HEK293 (cell line): ENCODE measurements around the gene LYST.
A peak's percentile ranks its signal among the peaks of the same experiment; 100 is the strongest.

Experiments used
- CTCF ChIA-PET: fragments of 350-600 bp; formaldehyde crosslinking; extraction: SDS; loops from one replicate; lab custom pipeline; 2021; ENCODE audit warnings: antibody characterized with exemption; lab: Yijun Ruan, JAX
- POLR2A ChIA-PET: fragments of 300-600 bp; formaldehyde crosslinking; extraction: SDS; loops from one replicate; lab custom pipeline; 2020; ENCODE audit warnings: antibody characterized with exemption, inconsistent platforms; lab: Yijun Ruan, JAX
- H3K27ac ChIP-seq: fragments of 200-500 bp; sonication (Bioruptor generic); 2 replicates; pipeline ENCODE4 v1.5.1; 2014; ENCODE audit warnings: low read depth, low read length, control low read depth, inconsistent platforms; ENCODE audit errors: extremely low read depth
- H3K36me3 ChIP-seq, 2 experiments: fragments of 200-500 bp in 1 of 2; sonication (Bioruptor generic) in 1 of 2; 1 replicate in 1 of 2; 2 replicates in 1 of 2; pipeline ENCODE4 v1.5.1; 2014 to 2017; ENCODE audit warnings: inconsistent platforms in 2 of 2, low read length in 2 of 2; ENCODE audit not compliant: control insufficient read depth in 2 of 2, insufficient read depth in 1 of 2
- H3K4me1 ChIP-seq: fragments of 200-500 bp; sonication (Bioruptor generic); 2 replicates; pipeline ENCODE4 v1.5.1; 2014; ENCODE audit warnings: mild to moderate bottlenecking, low read length, inconsistent platforms; ENCODE audit not compliant: control insufficient read depth, insufficient read depth
- H3K4me3 ChIP-seq: 2 replicates; pipeline ENCODE4 v1.5.1; 2011; ENCODE audit warnings: low read depth, mild to moderate bottlenecking, control low read depth, low read length, moderate library complexity
- H3K9me3 ChIP-seq: fragments of 200-500 bp; sonication (Bioruptor generic); 2 replicates; pipeline ENCODE4 v1.5.1; 2014; ENCODE audit warnings: low read depth, low read length, inconsistent platforms; ENCODE audit not compliant: control insufficient read depth, insufficient read depth
- HOXA7 ChIP-seq: sonication (generic); formaldehyde crosslinking; IDR thresholded peaks from 2 replicates; pipeline ENCODE4 v1.8.1; 2022; ENCODE audit warnings: missing genetic modification reagents, borderline replicate concordance
- RBAK ChIP-seq: fragments of 450-650 bp; formaldehyde crosslinking; IDR thresholded peaks from 2 replicates; pipeline ENCODE4 v1.5.1; 2016; ENCODE audit warnings: missing biosample characterization, missing genetic modification characterization
- SCRT2 ChIP-seq: fragments of 450-650 bp; formaldehyde crosslinking; IDR thresholded peaks from 2 replicates; pipeline ENCODE4 v1.5.1; 2016; ENCODE audit warnings: missing biosample characterization, missing genetic modification characterization
- SP3 ChIP-seq: fragments of 450-650 bp; formaldehyde crosslinking; IDR thresholded peaks from 2 replicates; pipeline ENCODE4 v1.5.1; 2016; ENCODE audit warnings: missing biosample characterization, missing genetic modification characterization
- ZBTB10 ChIP-seq: fragments of 450-650 bp; formaldehyde crosslinking; IDR thresholded peaks from 2 replicates; pipeline ENCODE4 v1.5.1; 2016; ENCODE audit warnings: missing biosample characterization, missing genetic modification characterization
- ZBTB48 ChIP-seq: fragments of 450-650 bp; formaldehyde crosslinking; IDR thresholded peaks from 2 replicates; pipeline ENCODE4 v1.5.1; 2016; ENCODE audit warnings: missing biosample characterization, missing genetic modification characterization
- ZNF138 ChIP-seq: fragments of 450-650 bp; formaldehyde crosslinking; IDR thresholded peaks from 2 replicates; pipeline ENCODE4 v1.5.1; 2016; ENCODE audit warnings: missing biosample characterization, missing genetic modification characterization, borderline replicate concordance
- ZNF157 ChIP-seq: fragments of 450-650 bp; formaldehyde crosslinking; IDR thresholded peaks from 2 replicates; pipeline ENCODE4 v1.5.1; 2016; ENCODE audit warnings: missing biosample characterization, missing genetic modification characterization
- ZNF19 ChIP-seq: fragments of 450-650 bp; formaldehyde crosslinking; IDR thresholded peaks from 2 replicates; pipeline ENCODE4; 2016; ENCODE audit warnings: missing biosample characterization, missing genetic modification characterization, low read depth
- ZNF23 ChIP-seq: fragments of 450-650 bp; formaldehyde crosslinking; IDR thresholded peaks from 2 replicates; pipeline ENCODE4 v1.5.1; 2016; ENCODE audit warnings: missing biosample characterization, missing genetic modification characterization, borderline replicate concordance
- ZNF366 ChIP-seq: fragments of 450-650 bp; formaldehyde crosslinking; conservative IDR thresholded peaks from 2 replicates; pipeline ENCODE4 v1.5.1; 2016; ENCODE audit warnings: missing biosample characterization, missing genetic modification characterization
- ZNF404 ChIP-seq: fragments of 450-650 bp; formaldehyde crosslinking; IDR thresholded peaks from 2 replicates; pipeline ENCODE4 v1.5.1; 2017; ENCODE audit warnings: missing biosample characterization, missing genetic modification characterization
- ZNF501 ChIP-seq: fragments of 450-650 bp; formaldehyde crosslinking; IDR thresholded peaks from 2 replicates; pipeline ENCODE4 v1.5.1; 2016; ENCODE audit warnings: missing biosample characterization, missing genetic modification characterization
- ZNF558 ChIP-seq: fragments of 450-650 bp; formaldehyde crosslinking; IDR thresholded peaks from 2 replicates; pipeline ENCODE4 v1.5.1; 2016; ENCODE audit warnings: missing biosample characterization, missing genetic modification characterization
- ZNF600 ChIP-seq: fragments of 450-650 bp; formaldehyde crosslinking; IDR thresholded peaks from 2 replicates; pipeline ENCODE4 v1.5.1; 2016; ENCODE audit warnings: missing biosample characterization, missing genetic modification characterization
- ZNF704 ChIP-seq: fragments of 450-650 bp; formaldehyde crosslinking; IDR thresholded peaks from 2 replicates; pipeline ENCODE4 v1.5.1; 2016; ENCODE audit warnings: missing biosample characterization, missing genetic modification characterization
- ZNF747 ChIP-seq: fragments of 450-650 bp; formaldehyde crosslinking; IDR thresholded peaks from 2 replicates; pipeline ENCODE4 v1.5.1; 2016; ENCODE audit warnings: missing biosample characterization, missing genetic modification characterization
- TF ChIP-seq, protein P1 (sequence below): fragments of 450-650 bp; IDR thresholded peaks from 2 replicates; pipeline ENCODE4 v1.5.1; 2018; ENCODE audit warnings: missing biosample characterization, missing genetic modification characterization
- TF ChIP-seq, protein P2 (sequence below): fragments of 450-650 bp; formaldehyde crosslinking; IDR thresholded peaks from 2 replicates; pipeline ENCODE4 v1.5.1; 2016; ENCODE audit warnings: missing biosample characterization, missing genetic modification characterization, borderline replicate concordance
- TF ChIP-seq, protein P3 (sequence below): fragments of 450-650 bp; formaldehyde crosslinking; IDR thresholded peaks from 2 replicates; pipeline ENCODE4 v1.5.1; 2016; ENCODE audit warnings: missing biosample characterization, missing genetic modification characterization
- TF ChIP-seq, protein P4 (sequence below): fragments of 450-650 bp; formaldehyde crosslinking; IDR thresholded peaks from 2 replicates; pipeline ENCODE4 v1.5.1; 2017; ENCODE audit warnings: missing biosample characterization, missing genetic modification characterization

LYST gene

GRCh38 chr1:235726557-235726956 lies 140.1 kb downstream of the LYST start:
- POLR2A ChIA-PET = no interaction called here
- H3K4me3 ChIP-seq = no peak overlapping the region
- TF ChIP-seq ZNF157 (no peak), SCRT2 (tag by site-specific recombination) (peak; percentile 78)
- CTCF ChIA-PET = interaction anchor here (0.9 kb wide), 1 partner anchor 222 kb away, joined by 4 read pairs; the partner anchor contains the start of gene B3GALNT2
- H3K4me1 ChIP-seq = no peaks in the 10 kb centered on the region
- H3K27ac ChIP-seq = no peak overlapping the region
- no peaks in the 10 kb centered on the region for H3K9me3 ChIP-seq
- peaks cover 3 to 30% of the 10 kb centered on the region in 2 experiments for H3K36me3 ChIP-seq

DNA sequence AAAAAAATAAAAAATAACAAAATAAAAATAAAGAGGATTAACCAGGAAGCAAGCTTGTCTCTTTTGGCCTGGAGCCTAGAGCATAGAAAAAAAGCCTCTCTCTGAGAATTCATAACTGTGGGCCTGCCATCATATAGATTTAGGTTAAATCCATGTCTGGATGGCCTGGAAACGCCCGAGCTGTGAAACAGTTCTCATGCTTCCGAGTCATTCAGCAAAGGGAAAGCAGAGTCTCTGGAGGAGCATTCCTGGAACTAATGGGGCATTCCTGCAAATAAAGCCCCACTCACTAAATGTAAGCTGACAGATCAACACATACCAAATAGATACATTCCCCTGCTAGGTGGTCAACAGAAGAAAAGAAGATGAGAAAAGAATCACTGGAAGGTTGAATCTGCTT lies 141.3 kb downstream of the LYST start:
- POLR2A ChIA-PET = no interaction called here
- Histone ChIP-seq H3K4me1 (no peaks in the 10 kb centered on the region), H3K9me3 (no peaks in the 10 kb centered on the region), H3K4me3 (no peak overlapping the region), H3K36me3 (peaks cover 2 to 31% of the 10 kb centered on the region in 2 experiments), H3K27ac (no peak overlapping the region)
- TF ChIP-seq ZBTB10 (tag by site-specific recombination) (no peak), ZNF704 (tag by site-specific recombination) (no peak), SP3 (tag by site-specific recombination) (no peak), ZNF23 (tag by site-specific recombination) (no peak), ZNF138 (tag by site-specific recombination) (no peak), RBAK (tag by site-specific recombination) (no peak), HOXA7 (no peak)
- TF ChIP-seq, protein P1, sequence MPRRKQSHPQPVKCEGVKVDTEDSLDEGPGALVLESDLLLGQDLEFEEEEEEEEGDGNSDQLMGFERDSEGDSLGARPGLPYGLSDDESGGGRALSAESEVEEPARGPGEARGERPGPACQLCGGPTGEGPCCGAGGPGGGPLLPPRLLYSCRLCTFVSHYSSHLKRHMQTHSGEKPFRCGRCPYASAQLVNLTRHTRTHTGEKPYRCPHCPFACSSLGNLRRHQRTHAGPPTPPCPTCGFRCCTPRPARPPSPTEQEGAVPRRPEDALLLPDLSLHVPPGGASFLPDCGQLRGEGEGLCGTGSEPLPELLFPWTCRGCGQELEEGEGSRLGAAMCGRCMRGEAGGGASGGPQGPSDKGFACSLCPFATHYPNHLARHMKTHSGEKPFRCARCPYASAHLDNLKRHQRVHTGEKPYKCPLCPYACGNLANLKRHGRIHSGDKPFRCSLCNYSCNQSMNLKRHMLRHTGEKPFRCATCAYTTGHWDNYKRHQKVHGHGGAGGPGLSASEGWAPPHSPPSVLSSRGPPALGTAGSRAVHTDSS (tag by site-specific recombination) = no peak
- TF ChIP-seq, protein P2, sequence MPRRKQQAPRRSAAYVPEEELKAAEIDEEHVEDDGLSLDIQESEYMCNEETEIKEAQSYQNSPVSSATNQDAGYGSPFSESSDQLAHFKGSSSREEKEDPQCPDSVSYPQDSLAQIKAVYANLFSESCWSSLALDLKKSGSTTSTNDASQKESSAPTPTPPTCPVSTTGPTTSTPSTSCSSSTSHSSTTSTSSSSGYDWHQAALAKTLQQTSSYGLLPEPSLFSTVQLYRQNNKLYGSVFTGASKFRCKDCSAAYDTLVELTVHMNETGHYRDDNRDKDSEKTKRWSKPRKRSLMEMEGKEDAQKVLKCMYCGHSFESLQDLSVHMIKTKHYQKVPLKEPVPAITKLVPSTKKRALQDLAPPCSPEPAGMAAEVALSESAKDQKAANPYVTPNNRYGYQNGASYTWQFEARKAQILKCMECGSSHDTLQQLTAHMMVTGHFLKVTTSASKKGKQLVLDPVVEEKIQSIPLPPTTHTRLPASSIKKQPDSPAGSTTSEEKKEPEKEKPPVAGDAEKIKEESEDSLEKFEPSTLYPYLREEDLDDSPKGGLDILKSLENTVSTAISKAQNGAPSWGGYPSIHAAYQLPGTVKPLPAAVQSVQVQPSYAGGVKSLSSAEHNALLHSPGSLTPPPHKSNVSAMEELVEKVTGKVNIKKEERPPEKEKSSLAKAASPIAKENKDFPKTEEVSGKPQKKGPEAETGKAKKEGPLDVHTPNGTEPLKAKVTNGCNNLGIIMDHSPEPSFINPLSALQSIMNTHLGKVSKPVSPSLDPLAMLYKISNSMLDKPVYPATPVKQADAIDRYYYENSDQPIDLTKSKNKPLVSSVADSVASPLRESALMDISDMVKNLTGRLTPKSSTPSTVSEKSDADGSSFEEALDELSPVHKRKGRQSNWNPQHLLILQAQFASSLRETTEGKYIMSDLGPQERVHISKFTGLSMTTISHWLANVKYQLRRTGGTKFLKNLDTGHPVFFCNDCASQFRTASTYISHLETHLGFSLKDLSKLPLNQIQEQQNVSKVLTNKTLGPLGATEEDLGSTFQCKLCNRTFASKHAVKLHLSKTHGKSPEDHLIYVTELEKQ (tag by site-specific recombination) = no peak
- CTCF ChIA-PET = interaction anchor here (0.5 to 0.9 kb wide), 3 partner anchors 221 to 386 kb away, joined by 3 to 4 read pairs (median 3); partner anchors contain the start of gene B3GALNT2

GRCh38 chr1:235724730-235725129 lies 142.0 kb downstream of the LYST start:
- Histone ChIP-seq H3K4me3 (no peak overlapping the region), H3K9me3 (no peaks in the 10 kb centered on the region), H3K4me1 (no peaks in the 10 kb centered on the region), H3K27ac (no peak overlapping the region), H3K36me3 (peaks cover 4 to 28% of the 10 kb centered on the region in 2 experiments)
- POLR2A ChIA-PET = no interaction called here
- CTCF ChIA-PET = interaction anchor here (0.5 to 0.6 kb wide), 2 partner anchors 236 to 385 kb away, joined by 3 read pairs; no protein-coding TSS in a partner anchor
- TF ChIP-seq, protein P3, sequence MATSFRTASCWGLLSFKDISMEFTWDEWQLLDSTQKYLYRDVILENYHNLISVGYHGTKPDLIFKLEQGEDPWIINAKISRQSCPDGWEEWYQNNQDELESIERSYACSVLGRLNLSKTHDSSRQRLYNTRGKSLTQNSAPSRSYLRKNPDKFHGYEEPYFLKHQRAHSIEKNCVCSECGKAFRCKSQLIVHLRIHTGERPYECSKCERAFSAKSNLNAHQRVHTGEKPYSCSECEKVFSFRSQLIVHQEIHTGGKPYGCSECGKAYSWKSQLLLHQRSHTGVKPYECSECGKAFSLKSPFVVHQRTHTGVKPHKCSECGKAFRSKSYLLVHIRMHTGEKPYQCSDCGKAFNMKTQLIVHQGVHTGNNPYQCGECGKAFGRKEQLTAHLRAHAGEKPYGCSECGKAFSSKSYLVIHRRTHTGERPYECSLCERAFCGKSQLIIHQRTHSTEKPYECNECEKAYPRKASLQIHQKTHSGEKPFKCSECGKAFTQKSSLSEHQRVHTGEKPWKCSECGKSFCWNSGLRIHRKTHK = no peak
- TF ChIP-seq ZNF19 (tag by site-specific recombination) (no peak), ZNF366 (tag by site-specific recombination) (no peak), ZNF747 (tag by site-specific recombination) (no peak), ZNF600 (tag by site-specific recombination) (no peak), ZNF558 (tag by site-specific recombination) (no peak), ZNF501 (tag by site-specific recombination) (no peak), ZNF404 (tag by site-specific recombination) (no peak), ZBTB48 (tag by site-specific recombination) (no peak)
- TF ChIP-seq, protein P4, sequence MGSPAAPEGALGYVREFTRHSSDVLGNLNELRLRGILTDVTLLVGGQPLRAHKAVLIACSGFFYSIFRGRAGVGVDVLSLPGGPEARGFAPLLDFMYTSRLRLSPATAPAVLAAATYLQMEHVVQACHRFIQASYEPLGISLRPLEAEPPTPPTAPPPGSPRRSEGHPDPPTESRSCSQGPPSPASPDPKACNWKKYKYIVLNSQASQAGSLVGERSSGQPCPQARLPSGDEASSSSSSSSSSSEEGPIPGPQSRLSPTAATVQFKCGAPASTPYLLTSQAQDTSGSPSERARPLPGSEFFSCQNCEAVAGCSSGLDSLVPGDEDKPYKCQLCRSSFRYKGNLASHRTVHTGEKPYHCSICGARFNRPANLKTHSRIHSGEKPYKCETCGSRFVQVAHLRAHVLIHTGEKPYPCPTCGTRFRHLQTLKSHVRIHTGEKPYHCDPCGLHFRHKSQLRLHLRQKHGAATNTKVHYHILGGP (tag by site-specific recombination) = no peak
